ENCODE data around the gene NDOR1.
A peak's percentile ranks its signal among the peaks of the same experiment; 100 is the strongest.

The NDOR1 gene

DNA sequence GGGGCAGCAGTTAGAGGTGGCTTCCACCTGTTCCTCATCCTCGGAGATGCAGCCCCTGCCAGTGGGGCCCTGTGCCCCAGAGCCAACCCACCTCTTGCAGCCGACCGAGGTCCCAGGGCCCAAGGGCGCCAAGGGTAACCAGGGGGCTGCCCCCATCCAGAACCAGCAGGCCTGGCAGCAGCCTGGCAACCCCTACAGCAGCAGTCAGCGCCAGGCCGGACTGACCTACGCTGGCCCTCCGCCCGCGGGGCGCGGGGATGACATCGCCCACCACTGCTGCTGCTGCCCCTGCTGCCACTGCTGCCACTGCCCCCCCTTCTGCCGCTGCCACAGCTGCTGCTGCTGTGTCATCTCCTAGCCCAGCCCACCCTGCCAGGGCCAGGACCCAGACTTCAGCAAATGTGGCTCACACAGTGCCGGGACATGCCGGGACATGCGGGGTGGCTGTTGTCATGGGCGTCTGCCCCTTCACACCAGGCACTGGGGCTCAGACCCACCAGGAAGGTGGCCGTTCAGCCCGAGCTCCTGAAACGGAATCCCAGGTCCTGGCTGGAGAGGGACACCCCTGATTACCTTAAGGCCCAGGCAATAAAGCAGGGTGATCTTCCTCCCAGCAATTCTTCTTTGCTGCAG, 20.3 kb downstream of the NDOR1 start:
- Histone ChIP-seq H3K27ac (peak overlapping the region in 1 of 11 experiments; percentile 91; a peak in 1 of 22 replicates), H3K9ac (peak overlapping the region in 5 of 11 experiments; percentile 13 to 89 (median 44); a peak in 7 of 22 replicates), H4K20me1 (no peaks in the 10 kb centered on the region; a peak in 1 of 22 replicates), H3K4me3 (no peak overlapping the region), H3K9me3 (replicated peaks in 1 of 11) (no peaks in the 10 kb centered on the region), H3K36me3 (no peaks in the 10 kb centered on the region), H3K4me1 (peaks cover 41 to 75% (median 68%) of the 10 kb centered on the region in 10 experiments), H3K27me3 (no peaks in the 10 kb centered on the region), H3K4me2 (peak overlapping the region in 8 of 11 experiments; percentile 93 to 98 (median 96); a peak in 11 of 22 replicates)
- TF ChIP-seq Cebpa-rat (IDR thresholded peaks at IDR 0.05) = no peak

DNA sequence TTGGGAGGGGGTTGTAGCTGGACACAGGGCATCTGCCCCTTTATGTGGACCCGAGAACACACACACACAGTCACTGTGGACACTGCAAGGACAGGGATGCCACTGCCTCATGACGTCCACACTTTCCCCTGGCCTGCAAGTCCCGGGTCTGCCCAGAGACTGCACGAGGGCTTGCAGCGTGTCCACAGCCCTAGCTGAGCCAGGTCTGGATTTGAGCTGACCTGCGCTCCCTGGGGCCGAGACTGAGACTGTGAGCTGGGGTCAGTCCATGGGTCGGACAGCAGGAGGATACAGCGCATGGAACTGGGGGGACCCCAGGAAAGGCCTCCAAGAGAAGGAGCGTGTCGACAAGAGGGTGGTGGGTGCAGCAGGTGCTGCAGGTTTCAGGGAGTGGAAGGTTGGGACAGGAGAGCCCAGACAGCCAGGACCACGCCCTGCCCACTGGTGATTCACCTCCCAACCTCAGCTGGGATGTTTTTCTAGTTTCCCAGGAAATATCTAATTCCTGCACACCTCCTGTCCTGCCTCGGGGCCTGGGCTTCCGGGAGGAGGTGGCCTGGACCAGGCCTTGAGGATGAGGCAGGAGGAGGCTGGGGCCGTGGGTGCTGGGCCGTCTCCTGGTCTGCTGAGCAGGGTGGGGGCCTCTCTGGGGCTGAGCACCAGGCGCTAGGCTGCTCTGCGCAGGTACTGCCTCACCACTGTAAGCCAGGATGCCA, 21.0 kb downstream of the NDOR1 start:
- Histone ChIP-seq H3K27ac (peak overlapping the region in 1 of 11 experiments; percentile 9; a peak in 1 of 22 replicates), H3K4me3 (no peak overlapping the region), H3K4me2 (peak overlapping the region in 1 of 11 experiments; percentile 35; a peak in 6 of 22 replicates)

DNA sequence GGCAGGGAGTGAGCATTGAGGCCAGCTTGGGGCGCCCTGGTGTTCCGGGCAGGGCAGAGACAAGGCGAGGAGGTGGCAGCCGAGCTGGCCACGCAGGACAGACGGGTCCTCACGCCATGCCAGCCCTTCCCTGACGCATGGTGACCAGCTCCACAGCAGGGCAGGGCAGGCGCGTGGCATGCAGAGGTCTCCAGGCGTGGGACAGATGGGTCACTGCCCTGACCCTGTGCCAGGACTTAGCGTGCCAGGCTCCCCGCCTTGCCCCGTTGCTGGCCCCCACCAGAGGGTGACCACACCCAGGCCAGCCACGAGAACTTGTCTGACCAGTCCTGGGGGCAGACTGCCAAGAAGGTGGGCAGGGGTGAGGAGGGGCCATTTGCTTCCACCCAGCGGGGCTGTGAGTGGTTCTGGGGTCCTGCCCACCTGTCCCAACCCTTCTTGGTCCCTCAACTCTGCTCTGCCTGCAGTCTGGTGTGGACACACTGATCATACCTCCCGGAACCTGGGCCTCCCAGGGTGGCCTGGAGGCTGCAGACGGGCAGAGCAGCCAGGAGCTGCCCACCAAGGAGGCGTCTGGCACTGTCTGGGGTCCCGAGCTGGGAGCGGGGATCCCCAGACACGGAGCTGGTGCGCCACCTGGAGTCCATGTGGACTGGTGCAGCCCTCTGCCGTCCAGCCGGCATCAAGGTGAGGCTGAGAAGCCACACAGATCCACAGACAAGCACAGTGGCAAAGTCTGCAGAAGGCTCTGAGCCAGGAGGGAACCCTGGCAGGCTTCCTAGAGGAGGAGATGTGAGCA, 21.8 kb downstream of the NDOR1 start, which contains the start of gene RNF224:
RNF224 (plus strand) TSS at position 449 of the 799 bp plus-strand sequence. CDS start 834 bp downstream, outside the sequence.
- H3K9ac ChIP-seq = peak within 1 kb of the TSS in 4 of 11 experiments; percentile 27 to 89 (median 42); a peak in 7 of 22 replicates
- peak within 1 kb of the TSS in 10 of 11 experiments; percentile 11 to 85 (median 66); a peak in 15 of 22 replicates for H3K4me2 ChIP-seq
- no peak within 1 kb of the TSS for H3K4me3 ChIP-seq
- TF ChIP-seq Cebpa-rat (IDR thresholded peaks at IDR 0.05) = no peak
- no peaks in the 10 kb centered on the region; a peak in 1 of 22 replicates for H4K20me1 ChIP-seq
- H3K27me3 ChIP-seq = no peaks in the 10 kb centered on the region
- H3K27ac ChIP-seq = peak within 1 kb of the TSS in 1 of 11 experiments; percentile 9; a peak in 1 of 22 replicates
- no peaks in the 10 kb centered on the region for H3K9me3 ChIP-seq (replicated peaks in 1 of 11)
- H3K4me1 ChIP-seq = peaks cover 38 to 82% (median 74%) of the 10 kb centered on the region in 10 experiments
- no peaks in the 10 kb centered on the region for H3K36me3 ChIP-seq

More for the DNA sequence above, 21.0 kb downstream of the NDOR1 start:
- H3K36me3 ChIP-seq = no peaks in the 10 kb centered on the region
- peaks cover 39 to 78% (median 68%) of the 10 kb centered on the region in 10 experiments for H3K4me1 ChIP-seq
- no peaks in the 10 kb centered on the region for H3K27me3 ChIP-seq
- no peaks in the 10 kb centered on the region; a peak in 1 of 22 replicates for H4K20me1 ChIP-seq
- H3K9ac ChIP-seq = peak overlapping the region in 5 of 11 experiments; percentile 27 to 89 (median 32); a peak in 7 of 22 replicates
- TF ChIP-seq Cebpa-rat (IDR thresholded peaks at IDR 0.05) = no peak
- H3K9me3 ChIP-seq (replicated peaks in 1 of 11) = no peaks in the 10 kb centered on the region

DNA sequence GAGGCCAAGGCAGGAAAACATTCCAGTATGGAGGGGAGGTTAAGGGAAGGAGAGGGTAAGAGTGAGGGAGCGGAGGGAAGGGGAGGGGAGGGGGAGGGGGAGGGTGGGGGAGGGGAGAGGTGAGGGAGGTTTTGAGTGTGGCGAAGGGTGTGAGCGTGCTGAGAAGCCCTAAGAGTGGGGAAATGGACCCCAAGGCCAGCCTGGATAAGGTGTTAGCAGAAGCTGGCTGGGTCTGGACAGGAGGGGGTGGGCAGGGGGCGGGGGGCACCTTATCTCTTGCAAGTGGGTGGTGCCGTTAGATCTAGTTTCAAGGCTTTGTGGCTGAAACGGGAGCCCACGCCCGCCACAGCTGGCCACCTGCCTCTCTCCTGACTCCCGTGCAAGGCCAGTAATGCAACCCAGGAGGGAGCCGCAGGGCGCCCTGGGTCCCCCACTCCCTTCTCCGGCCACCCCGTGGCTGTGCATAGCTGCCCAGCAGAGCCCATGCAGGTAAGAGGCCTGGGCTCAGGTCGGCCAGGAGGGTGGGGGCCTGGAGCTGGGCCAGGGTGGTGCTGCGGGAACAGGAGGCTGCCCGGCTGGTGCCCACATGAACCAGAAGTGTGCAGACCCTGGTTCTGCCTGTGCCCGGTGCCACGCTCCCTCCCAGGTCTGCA, 22.5 kb downstream of the NDOR1 start:
- Histone ChIP-seq H4K20me1 (no peaks in the 10 kb centered on the region; a peak in 1 of 22 replicates), H3K4me3 (no peak overlapping the region), H3K9ac (no peak overlapping the region), H3K4me2 (peak overlapping the region in 6 of 11 experiments; percentile 66 to 85 (median 76); a peak in 8 of 22 replicates), H3K27me3 (no peaks in the 10 kb centered on the region), H3K9me3 (replicated peaks in 1 of 11) (no peaks in the 10 kb centered on the region), H3K4me1 (peaks cover 33 to 80% (median 71%) of the 10 kb centered on the region in 10 experiments), H3K36me3 (no peaks in the 10 kb centered on the region), H3K27ac (no peak overlapping the region)
- TF ChIP-seq Cebpa-rat (IDR thresholded peaks at IDR 0.05) = no peak

DNA sequence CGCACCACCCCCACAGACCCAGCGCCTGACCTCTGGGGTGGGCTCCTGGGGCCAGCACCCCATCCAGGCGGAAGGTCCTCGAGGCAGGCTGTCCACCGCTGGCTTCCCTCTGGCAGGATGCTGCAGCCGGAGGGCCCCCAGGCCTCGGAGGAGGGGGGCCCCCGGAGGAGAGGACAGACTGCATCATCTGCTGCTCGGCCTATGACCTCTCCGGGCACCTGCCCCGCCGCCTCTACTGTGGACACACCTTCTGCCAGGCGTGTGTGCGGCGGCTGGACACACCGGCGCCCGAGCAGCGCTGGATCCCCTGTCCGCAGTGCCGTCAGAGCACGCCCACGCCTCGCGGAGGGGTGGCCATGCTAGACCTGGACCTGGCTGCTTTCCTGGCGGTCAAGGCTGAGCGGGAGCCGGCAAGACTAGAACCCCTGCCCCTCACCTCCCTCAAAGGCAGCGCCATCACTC, 23.0 kb downstream of the NDOR1 start:
- peak overlapping the region in 4 of 11 experiments; percentile 11 to 55 (median 42); a peak in 5 of 22 replicates for H3K9ac ChIP-seq
- TF ChIP-seq Cebpa-rat (IDR thresholded peaks at IDR 0.05) = no peak
- H4K20me1 ChIP-seq = no peaks in the 10 kb centered on the region; a peak in 1 of 22 replicates
- no peaks in the 10 kb centered on the region for H3K36me3 ChIP-seq
- peaks cover 31 to 78% (median 69%) of the 10 kb centered on the region in 10 experiments for H3K4me1 ChIP-seq
- no peak overlapping the region for H3K4me3 ChIP-seq
- H3K27me3 ChIP-seq = no peaks in the 10 kb centered on the region
- H3K27ac ChIP-seq = no peak overlapping the region
- H3K4me2 ChIP-seq = peak overlapping the region in 10 of 11 experiments; percentile 29 to 85 (median 70); a peak in 18 of 22 replicates
- H3K9me3 ChIP-seq (replicated peaks in 1 of 11) = no peaks in the 10 kb centered on the region

DNA sequence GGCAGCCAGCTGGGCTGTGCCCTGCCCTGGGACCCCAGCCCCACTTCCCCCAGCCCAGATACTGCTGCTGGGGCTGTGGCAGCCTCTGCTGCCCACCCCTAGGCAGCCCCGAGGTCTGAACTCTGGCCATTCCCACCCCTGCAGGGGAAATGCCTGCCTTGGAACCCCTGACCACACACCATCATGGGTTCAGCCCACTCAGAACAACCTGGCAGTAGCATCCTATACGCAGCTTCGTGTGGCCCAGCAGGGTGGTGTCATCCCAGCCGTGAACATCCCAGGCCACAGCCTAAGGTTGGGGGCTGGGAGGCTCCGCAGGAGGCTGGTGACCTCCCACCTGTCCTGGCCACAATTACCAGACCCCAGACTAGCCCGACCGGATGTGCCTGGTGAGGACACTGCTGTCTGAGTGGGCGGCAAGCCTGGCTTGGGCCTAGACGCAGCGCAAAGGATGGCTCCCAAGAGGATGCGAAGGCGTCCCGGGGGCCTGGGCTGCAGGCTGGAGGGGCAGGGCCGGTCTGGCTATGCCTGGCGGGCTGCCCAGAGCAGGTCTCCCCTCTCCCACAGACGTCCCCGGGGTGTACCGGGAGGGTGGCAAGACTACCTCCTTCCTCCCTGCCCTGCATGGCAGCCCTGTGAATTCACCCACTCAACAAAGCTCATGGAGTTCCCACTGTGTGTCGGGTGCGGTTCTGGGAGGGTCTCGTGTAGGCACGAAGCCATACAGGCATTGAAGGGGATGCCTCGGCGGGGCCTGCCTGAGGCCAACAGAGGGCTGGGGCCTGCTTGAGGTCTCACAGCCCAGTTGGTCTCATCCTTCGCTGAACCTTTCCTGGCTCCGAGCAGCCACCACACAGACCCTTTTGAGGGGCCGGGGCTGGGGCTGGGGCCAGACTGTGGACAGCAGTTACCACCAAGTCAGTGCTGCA, 23.7 kb downstream of the NDOR1 start:
- Histone ChIP-seq H3K4me1 (peaks cover 29 to 77% (median 67%) of the 10 kb centered on the region in 10 experiments), H3K4me2 (peak overlapping the region; percentile 29 to 85 (median 66)), H4K20me1 (peaks cover 0 to 2% (median 0%) of the 10 kb centered on the region in 11 experiments; a peak in 4 of 22 replicates)

More for the DNA sequence above, 23.7 kb downstream of the NDOR1 start:
- H3K9me3 ChIP-seq (replicated peaks in 1 of 11) = no peaks in the 10 kb centered on the region
- no peak overlapping the region for H3K4me3 ChIP-seq
- no peak for TF ChIP-seq Cebpa-rat (IDR thresholded peaks at IDR 0.05)
- H3K9ac ChIP-seq = peak overlapping the region in 8 of 11 experiments; percentile 11 to 55 (median 38); a peak in 9 of 22 replicates
- H3K27me3 ChIP-seq = no peaks in the 10 kb centered on the region
- peak overlapping the region in 2 of 11 experiments; percentile 17 to 27; a peak in 4 of 22 replicates for H3K27ac ChIP-seq
- H3K36me3 ChIP-seq = no peaks in the 10 kb centered on the region
